ENCODE results near the gene DCXR.
"Not testable (repeated sequence)": the region's sequence is repeated elsewhere in the genome, so short reads cannot be mapped to it uniquely, and the experiment has no call there.

Gene DCXR

DNA sequence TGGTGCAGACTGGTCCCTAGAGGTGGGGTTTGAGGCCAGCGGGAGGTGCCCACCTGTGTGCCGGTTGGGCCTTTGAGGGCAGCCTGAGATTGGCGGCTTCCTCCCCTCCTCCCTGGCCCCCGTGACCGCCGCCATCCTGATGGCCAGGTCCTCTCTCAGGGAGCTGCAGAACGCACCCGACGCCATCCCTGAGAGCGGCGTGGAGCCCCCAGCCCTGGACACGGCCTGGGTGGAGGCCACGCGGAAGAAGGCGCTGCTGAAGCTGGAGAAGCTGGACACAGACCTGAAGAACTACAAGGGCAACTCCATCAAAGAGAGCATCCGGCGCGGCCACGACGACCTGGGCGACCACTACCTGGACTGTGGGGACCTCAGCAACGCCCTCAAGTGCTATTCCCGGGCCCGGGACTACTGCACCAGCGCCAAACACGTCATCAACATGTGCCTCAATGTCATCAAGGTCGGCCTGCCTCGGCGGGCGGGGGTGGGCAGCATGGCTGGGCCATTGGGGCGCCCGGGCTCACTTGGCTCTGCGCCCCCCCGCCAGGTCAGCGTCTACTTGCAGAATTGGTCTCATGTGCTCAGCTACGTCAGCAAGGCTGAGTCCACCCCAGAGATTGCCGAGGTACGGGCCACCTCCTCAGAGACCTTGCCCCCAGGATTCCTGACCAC lies 17.0 kb upstream of the DCXR start:
- no peak for DNase-seq

DNA sequence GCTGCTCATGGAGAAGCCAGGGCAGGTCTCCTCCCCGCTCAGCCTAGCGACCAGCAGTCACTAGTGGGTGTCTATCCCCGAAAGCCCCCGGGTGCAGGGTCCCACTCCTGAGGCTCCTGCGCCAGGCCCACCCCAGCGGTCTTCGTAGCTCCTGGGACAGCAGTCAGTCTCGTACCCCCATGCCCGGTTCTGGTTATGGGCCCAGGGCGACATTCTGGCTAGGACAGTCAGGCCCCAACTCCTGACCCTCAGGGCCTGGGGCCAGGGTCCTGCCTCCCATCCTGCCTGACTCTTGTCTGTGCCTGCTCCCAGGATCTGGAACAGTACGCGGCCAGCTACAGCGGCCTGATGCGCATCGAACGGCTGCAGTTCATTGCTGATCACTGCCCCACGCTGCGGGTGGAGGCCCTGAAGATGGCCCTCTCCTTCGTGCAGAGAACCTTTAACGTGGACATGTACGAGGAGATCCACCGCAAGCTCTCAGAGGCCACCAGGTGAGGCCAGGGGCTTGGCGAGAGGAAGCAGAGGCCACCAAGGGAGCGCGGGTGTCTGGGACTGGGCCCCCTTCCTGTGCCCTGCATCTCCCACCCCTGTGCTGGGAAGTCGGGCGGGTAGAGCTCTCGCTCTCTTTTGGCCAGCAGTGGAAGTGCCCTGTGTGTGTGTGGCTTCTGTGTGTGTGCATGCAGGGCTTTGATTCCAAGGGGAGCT lies 16.2 kb upstream of the DCXR start:
- DNase-seq = no peak

DNA sequence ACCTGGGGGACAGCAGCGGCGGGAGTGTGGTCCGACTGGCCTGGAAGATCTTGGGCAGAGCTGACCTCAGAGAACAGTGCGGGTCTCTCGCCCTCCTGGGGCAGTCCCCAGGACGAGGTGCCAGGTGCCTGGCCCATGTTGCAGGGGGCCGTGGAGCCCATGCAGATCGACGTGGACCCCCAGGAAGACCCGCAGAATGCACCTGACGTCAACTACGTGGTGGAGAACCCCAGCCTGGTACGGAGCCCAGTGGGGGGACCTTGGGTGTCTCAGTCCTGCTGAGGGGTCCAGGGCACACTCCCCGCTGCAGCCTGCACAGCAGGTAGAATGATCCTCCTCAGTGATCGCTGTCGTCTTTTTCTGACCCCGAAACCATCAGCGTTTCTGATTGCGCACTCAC lies 15.6 kb upstream of the DCXR start:
- DNase-seq = no peak

DNA sequence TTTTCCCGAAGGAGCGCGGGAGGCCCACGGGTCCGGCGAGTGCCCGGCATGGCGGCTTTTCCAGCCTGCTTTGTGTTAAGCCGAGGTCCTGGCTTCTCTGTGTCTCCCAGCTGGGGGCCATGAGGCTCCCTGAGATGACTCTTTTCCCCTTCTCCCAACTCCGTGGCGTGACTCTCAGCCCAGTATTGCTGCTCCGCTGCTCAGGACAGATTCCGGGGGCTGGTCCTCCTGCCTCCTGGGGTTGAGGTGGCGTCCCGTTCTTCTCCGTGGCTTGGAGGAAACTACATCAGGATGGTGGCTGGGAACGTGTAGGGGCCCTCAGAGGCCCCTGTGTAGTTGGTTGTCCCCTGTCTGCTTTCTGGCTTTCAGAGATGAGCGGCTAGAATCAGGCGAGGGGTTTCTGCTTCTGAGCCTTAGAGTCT lies 15.2 kb upstream of the DCXR start:
- DNase-seq = peak; percentile 52

DNA sequence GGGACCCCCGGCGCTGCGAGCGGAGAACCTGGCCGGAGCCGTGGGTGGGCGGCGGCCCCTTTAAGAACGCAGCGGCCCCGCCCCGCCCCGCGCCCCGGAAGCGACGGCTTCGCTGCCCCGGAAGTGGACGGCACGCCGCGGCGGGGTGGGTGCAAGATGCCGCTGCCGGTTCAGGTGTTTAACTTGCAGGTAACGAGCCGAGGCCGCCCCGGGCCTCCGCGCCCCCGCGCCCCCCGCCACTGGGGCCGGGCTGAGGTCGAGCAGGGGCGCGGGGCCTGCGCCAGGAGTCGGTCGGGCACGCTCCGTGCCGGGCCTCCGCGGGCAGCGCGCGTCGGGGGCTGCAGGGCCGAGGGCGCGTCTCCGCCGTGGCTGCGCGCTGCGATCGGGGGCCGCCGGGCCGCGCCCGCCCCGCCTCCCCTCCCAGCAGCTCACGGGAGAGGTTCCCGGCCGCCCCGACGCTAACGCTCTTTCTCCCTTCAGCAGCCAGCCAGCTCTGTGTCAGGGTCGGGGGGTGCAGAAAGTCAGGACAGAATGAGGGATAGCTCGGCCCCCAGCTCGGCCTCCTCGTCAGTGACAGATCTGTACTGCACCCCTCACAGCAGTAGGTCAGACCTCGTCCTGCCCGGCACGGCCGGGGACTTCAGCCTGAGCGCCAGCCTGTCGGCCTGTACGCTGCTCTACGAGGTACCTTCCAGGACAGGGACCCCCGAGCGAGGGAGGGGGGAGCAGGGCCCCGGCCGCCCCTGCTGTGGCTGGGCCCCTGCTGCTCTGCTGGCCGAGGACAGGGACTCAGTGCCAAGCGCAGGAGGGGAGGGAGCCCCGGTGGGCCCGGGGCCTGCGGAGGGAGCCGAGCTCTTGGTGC lies 14.5 kb upstream of the DCXR start, which contains the start of the genes GPS1 and RFNG:
Gene GPS1 (plus strand): TSS at position 123 of the 862 bp plus-strand sequence. CDS start 34 bp downstream, at position 157.
Gene RFNG (minus strand): TSS at position 36 of the 862 bp plus-strand sequence. CDS start 45 bp downstream, outside the sequence.
- DNase-seq = peak; percentile 88

DNA sequence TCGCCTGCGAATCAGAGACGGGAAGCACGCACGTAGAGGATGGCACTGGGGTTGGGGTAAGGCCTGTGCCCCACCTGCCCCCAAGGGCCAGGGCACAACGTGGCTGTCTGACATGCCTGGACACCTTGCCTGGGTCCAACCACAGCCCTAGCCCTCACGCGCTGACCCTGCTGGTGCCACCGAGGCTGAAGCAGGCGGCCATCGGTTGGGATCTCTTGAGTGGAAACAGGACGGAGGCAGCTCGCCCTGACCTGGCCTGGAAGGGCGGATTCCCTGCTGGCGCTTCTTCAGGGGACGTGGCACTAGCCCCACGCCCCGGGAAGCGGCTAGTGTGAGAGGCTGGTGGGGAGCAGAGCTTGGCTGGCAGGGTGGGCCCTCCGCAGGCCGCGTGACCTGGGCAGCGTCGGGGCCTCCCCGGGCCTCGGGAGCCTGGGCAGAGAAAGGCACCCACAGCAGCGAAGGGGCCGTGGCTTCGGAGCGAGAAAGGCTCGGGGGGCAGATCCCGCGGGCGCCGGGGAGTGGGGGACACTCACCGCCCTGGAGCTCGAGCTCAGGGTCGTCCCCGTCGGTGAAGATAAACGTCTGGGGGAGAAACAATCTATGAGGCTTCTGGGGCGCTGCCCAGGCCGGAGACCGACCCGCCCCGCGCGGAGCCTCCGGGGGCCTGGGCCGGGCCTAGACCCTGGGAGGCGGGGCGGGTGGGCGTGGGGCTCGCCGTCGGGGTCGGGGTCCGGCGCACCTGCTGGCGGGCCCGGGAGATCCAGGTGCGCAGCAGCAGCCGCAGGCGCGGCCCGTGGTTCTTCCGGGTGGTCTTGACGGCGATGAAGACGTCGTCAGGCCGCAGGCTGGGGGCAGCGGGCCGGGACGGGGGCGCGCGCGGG lies 13.5 kb upstream of the DCXR start:
- no peak for DNase-seq

DNA sequence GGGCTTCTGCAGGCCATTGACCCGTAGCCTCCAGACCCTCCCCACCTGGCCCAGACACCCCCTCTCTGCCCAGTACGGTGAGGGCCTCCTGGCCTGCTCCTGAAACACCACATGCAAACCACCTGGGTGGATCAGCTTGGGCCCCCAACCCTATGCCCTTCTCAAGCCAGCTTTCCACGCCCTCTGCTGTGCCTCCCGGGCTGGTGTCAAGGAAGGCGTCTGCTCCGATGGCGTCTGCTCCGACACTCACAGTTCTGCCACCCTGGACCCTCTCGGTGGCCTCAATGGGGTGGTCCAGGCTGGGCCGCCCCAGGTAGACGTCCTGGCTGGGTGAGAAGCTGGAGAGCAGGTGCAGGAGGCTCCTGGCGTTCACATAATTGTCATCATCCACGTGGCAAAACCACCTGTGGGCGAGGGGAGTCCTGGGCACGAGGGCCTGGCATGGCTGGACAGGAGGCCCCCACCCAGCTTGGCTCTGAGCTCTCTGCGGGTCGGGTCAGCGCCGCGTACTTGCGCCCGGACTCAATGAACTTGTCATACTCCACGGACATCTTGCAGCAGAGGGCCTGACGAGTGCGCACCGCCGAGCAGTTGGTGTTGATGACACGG lies 12.8 kb upstream of the DCXR start:
- DNase-seq = no peak

DNA sequence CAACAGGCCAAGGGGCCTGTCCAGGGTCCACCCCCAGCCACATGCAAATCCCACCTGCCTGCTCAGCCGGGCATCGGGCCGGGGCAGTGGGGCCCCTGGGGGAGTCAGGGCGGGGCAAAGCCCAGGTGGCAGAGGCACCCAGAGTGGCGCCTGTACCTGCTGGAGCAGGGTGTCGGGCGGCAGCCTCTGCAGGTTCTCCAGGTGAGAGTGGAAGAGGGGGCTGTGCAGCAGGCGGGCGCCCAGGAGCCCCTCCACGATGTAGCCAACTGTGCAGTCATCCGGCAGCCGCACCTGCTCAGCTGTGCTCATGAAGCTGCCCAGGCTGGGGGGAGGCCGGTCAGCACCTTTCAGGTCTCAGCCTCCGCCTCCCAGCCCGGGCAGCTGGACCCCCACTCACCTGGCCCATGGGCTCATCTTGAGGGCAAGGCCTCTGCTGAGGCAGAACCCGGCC lies 12.0 kb upstream of the DCXR start:
- DNase-seq = no peak

DNA sequence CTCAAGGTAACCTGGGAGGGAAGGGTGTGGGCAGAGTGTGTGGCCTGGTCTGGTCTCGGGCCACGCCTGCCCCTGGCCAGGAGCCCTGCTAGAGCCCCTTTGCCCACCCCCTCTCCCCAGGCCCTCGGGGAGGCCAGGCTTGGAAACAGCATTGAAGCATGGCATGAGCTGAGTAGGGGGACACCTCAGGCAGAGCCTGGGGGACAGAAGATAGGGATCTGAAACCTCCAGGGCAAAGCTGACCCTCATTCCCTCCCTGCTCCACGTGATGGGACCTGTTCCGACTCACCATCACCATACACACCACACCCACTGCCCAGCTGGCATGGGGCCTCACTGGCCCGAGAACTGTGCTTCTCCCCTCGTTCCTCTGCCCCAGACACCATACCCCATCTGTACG lies 11.6 kb upstream of the DCXR start:
- no peak for DNase-seq

DNA sequence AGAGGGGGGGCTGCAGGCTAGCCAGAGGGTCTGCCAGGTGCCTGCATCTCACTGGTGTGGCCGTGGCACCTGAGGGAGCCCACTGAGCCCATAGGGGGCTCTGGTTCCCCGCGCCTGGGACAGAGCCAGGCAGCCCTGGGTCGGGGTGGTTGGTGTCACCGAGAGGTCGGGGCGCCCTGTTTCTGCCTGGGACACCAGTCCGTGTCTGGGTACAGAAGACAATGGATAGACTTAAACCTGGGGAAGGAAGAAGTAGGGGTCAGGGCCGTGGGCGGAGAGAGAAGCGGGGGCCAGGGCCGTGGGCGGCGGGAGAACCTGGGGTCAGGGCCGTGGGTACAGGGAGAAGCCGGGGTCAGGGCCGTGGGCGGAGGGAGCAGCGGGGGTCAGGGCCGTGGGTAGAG lies 11.1 kb upstream of the DCXR start:
- no peak for DNase-seq

DNA sequence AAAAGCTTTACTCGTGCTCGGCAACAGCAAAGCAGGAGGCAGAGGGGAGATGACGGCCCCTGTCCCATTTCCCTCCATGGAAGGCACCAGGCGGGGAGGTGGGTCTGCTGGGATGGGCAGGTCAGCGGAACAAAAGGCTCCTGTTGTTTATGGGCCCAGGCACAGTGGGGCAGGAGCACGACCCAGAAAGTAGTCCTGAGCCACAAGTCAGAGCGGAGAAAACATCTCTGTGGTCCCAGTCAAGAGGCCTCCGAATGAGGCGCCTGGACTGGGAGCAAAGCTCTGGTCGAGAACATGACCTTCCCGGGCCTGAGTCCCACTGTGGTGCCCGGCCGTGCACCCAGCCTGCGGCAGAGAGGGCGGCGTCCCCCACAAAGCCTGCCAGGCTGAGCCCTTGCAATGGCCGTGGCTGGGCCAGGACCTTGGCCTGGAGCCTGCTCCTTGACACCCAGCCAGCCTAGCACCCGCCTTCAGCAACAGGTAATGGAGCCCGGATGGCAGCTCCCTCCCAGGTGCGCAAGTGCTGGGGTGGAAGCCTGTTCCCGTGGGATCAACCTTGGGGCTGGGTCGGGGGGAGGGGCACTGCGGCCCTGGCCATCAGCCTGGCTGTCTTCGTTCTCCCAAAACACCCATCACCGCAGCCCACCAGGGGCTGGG lies 10.5 kb upstream of the DCXR start:
- DNase-seq = no peak

DNA sequence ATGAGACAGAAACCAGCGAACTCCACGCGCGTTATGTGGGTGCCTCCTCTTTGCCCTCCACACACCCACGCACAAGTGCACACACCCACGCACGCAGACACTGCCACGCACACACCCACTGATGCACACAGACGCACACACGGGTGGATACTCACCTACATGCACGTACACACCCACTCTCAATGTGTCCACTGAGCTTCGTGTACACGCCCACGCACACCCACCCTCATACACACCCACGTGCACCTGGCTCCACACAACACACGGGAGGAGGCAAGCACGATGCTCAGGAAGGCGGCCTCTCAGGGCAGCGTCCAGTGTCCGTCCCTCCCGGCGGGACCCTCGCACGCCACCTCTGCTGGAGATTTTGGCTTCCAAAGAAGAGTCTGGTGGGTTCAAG lies 9.9 kb upstream of the DCXR start:
- no peak for DNase-seq

DNA sequence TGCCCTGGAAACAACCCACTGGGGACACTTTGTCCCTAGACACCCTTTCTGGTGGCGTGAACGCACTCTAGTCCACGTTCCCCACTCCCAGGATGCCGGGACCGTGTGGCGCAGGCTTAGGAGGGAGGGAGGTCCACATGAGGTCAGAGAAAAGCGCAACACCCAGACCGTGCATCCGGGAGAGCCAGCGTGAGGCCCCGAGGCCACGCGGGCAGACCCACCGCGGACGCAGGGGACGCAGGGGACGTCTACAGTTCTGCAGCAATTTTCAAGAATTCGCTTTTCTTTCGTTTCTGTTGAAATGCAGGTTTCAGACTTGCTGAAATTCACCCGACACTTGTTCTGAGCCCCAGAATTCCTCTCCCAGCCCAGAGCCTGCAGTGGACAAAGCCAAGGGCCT lies 9.4 kb upstream of the DCXR start:
- no peak for DNase-seq

DNA sequence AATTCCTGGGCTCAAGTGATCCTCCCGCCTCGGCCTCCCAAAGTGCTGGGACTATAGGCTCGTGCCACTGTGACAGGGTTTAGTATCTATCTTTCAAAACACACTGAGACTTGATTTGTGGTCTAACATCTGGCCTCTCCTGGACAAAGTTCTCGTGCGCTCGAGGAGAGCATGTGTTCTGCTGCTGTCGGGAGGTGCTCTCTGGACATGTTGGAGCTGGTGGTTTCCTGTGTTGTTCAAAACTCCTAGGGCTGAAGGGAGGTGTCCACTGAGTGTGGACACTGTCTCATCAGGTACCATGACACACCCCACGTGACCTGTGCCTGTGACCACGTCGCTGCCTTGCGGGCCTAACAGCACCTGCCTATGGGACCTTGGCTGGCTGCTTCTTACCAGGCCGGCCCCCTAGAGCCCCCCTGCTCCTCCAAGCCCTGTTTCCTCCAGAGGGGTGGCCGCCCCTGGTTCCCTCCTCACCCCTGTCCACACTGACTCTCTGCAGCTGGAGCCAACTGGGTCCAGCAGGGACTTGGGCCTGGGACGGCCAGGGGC lies 8.5 kb upstream of the DCXR start:
- DNase-seq = no peak

DNA sequence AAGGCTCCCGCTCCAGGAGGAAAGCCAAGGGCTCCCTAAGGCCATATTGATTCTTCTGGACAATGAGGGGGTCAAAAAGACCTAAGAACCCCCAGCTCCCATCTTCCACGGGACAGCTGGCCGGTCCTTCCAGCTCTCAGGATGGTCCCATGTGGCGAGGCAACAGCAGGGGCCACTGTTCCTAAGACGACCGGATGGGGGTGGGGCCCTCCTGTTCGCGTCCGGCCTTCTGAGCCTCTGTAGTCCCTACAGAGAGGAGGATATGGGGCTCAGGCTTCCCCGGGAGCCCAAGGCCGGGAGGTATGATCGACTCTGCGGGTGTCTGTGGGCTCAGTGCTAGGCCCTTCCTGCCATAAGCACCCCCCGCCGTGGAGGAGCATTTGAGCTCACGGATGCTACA lies 6.0 kb upstream of the DCXR start:
- DNase-seq = no peak

DNA sequence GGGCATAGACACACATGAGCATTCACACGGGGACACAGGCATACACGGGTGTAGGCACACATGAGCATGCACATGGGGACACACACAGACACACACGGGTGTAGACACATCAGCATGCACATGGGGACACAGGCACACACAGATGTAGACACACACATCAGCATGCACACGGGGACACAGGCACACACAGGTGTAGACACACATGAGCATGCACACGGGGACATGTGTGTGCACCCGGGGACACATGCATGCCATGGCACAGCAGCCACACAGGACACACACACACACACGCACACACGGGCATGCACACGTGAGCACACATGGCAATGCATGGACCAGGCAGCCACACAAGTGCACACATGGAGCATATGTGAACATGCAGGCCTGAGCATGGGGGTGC lies 5.2 kb upstream of the DCXR start:
- no peak for DNase-seq

DNA sequence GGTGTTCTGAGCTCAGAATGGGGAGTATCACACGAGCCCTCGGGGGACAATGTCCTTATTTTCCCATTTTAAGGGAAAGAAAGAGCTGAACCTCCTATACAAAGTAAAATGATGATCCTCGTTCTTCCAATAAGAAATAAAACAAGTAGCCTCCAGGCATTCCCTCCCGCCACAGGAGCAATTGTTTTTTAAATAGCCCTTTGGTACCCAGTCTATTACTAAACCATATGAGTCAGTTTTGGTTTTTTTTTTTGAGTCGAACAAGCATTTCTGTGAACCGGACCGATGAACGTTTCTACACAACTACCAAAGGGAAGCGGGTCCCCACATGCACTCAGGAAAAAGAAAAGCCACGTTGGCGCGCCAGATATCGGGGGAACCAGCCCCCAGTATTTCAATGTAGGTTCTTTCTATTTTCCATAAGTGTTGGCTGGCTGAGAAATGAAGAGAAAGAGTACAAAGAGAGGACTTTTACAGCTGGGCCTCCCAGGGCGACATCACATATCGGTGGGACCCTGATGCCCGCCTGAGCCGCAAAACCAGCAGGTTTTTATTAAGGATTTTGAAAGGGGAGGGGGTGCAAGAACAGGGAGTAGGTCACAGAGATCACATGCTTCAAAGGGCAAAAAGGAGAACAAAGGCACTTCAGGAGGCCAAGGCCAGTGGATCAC lies 3.8 kb upstream of the DCXR start:
- DNase-seq = no peak

DNA sequence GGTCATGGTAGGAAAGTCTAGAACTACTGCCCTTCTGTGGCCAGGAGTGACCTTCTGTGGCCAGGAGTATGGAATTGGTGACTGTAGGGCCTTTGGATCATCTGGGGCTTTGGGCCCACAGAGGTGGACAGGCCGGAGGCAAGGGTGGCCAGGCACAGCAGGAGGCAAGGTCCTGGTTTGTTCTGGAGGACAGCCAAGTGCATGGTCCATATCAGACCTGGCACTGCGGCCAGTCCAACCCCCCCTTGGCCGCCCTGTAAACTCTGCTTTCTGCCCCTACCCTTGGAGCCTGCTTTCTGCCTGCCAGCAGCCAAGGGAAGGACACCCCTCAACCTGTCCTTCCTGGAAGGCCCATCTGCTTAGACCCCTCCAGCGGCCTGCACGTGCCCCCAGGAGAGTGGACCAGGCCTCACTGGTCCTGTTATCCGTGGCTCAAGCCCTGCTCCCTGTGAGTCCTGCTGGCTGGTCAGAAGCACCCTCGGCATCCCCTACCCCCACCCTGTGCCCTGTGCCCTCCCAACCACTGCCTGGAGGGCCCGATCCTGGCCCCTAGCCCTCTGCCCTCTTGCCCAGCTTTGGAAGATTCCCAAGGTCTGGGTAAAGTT lies 2.3 kb upstream of the DCXR start:
- no peak for DNase-seq

DNA sequence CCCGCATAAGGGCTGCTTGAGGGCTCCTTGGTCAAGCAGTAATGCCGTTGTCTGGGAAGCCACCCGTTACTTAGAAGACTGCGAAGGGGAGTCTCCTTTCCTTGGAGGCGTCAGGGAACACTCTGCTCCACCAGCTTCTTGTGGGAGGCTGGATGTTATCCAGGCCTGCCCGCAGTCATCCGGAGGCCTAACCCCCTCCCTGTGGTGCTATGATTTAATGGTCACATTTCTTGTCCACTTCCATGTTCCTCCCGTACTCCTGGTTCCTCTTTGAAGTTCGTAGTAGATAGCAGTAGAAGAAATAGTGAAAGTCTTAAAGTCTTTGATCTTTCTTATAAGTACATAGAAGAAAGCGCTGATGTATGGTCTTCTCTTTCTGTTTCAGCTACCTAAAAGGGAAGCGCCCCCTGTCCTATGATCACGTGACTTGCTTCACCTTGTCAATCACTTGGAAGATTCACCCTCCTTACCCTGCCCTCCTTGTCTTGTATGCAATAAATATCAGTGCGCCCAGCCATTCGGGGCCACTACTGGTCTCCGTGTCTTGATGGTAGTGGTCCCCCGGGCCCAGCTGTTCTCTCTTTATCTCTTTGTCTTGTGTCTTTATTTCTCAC lies 1.4 kb upstream of the DCXR start:
- not testable (repeated sequence) for DNase-seq

DNA sequence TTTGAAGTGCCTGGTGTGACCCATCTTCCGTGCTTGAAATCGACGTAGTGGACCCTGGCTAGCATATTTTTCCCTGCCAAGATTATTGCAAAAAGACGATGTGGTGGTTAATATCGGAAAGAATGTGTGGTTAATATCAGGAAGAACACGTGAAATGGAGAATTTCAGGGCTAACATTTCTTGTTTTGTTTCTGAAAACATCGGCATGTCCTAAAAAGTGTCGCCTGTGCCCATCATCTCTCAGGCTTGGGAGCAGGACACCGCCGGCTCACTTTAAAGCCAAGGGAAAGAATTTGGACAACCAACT lies 345 bp upstream of the DCXR start:
- DNase-seq = peak; percentile 73
